Rectal smooth muscle tissue (tissue), 1 donor: ENCODE data around the gene HRG.
"Not testable (repeated sequence)": the region's sequence is repeated elsewhere in the genome, so short reads cannot be mapped to it uniquely, and the experiment has no call there.

Experiments used
- H3K27ac ChIP-seq: one replicate; pipeline ENCODE4 v1.7.0; 2013; ENCODE audit warnings: low read depth, low read length, inconsistent platforms
- H3K27me3 ChIP-seq: one replicate; pipeline ENCODE4 v1.7.0; 2013; ENCODE audit warnings: low read length; ENCODE audit not compliant: control insufficient read depth, insufficient read depth
- H3K36me3 ChIP-seq: one replicate; pipeline ENCODE4 v1.7.0; 2013; ENCODE audit warnings: low read length; ENCODE audit not compliant: control insufficient read depth, insufficient read depth
- H3K4me1 ChIP-seq: one replicate; pipeline ENCODE4 v1.7.0; 2013; ENCODE audit warnings: low read length; ENCODE audit not compliant: control insufficient read depth, insufficient read depth
- H3K4me3 ChIP-seq: one replicate; pipeline ENCODE4 v1.7.0; 2013; ENCODE audit warnings: low read length
- H3K9ac ChIP-seq: one replicate; pipeline ENCODE4 v1.7.0; 2013; ENCODE audit warnings: low read length

Gene HRG

DNA sequence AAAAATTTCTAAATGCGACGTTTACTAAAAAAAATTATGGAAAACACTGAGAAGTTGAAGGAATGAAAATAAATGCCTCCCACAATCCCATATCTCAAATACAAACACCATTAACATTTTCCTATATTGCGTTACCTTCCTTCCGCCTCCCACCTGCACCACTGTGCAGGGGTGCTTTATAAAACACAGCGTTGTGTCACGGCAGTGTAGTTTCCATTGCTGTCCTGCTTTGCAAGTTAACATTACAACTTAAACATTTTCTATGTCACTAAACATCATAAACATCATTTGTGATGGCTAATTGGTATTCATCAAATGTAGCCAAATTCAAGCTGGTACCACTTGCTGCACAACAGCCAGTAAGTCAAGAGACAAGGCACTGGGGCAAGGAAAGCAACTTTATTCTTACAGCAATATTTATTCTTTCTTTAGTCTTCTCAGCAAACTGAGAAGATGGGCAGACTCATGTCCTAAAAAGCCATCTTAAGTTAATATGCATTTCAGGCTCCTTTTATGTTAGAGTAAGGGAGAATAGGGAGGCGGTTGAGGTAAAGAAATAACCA, 37.9 kb upstream of the HRG start:
- no peaks in the 10 kb centered on the region for H3K36me3 ChIP-seq
- no peak overlapping the region for H3K9ac ChIP-seq
- H3K4me1 ChIP-seq, result no peaks in the 10 kb centered on the region
- no peaks in the 10 kb centered on the region for H3K27me3 ChIP-seq
- H3K4me3 ChIP-seq, result no peak overlapping the region
- H3K27ac ChIP-seq, result no peak overlapping the region

GRCh38 chr3:186628756-186629155, 37.1 kb upstream of the HRG start:
- Histone ChIP-seq H3K27me3 (no peaks in the 10 kb centered on the region), H3K9ac (no peak overlapping the region), H3K27ac (no peak overlapping the region), H3K4me1 (no peaks in the 10 kb centered on the region), H3K36me3 (no peaks in the 10 kb centered on the region), H3K4me3 (no peak overlapping the region)

DNA sequence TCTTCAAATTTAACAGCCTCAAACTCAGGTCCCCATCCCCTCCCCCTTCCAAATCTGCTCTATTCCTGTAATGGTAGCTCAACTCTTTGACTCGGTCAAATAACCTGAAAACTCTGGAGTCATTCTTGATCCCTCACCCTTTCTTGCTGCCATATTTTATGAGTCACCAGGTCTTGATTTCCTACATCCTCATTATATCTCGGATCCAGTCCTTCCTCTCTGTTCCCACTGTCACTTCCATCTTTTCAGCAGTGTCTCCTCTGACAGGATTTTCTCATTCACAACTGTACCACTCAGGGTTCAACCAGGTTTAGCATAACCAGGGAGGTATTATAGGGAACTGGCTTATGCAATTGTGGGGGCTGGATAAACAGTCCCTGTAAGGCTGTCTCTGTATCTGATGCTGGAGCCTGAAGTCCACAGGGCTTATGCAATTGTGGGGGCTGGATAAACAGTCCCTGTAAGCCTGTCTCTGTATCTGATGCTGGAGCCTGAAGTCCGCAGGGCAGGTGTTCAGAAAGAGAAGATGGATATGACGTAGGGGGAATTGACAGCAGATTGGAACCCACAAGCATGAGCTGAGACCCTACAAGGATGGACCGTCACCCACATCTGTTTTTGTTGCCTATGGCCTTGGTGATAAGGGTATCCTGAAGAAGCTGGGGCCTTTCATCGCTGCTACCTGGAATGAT, 34.7 kb upstream of the HRG start:
- Histone ChIP-seq H3K4me1 (no peaks in the 10 kb centered on the region), H3K9ac (no peak overlapping the region), H3K27me3 (no peaks in the 10 kb centered on the region), H3K36me3 (no peaks in the 10 kb centered on the region), H3K27ac (no peak overlapping the region), H3K4me3 (no peak overlapping the region)

GRCh38 chr3:186633481-186633880, 32.3 kb upstream of the HRG start:
- no peaks in the 10 kb centered on the region for H3K27me3 ChIP-seq
- H3K9ac ChIP-seq, result no peak overlapping the region
- H3K36me3 ChIP-seq, result no peaks in the 10 kb centered on the region
- H3K4me1 ChIP-seq, result no peaks in the 10 kb centered on the region
- no peak overlapping the region for H3K27ac ChIP-seq
- no peak overlapping the region for H3K4me3 ChIP-seq

- H3K4me3 ChIP-seq, H3K27me3 ChIP-seq, H3K27ac ChIP-seq, H3K36me3 ChIP-seq, H3K4me1 ChIP-seq, H3K9ac ChIP-seq: not testable (repeated sequence)
Observed at GRCh38 chr3:186634207-186634606, 31.6 kb upstream of the HRG start.

- Histone ChIP-seq H3K36me3 (no peaks in the 10 kb centered on the region), H3K27me3 (peaks cover 3% of the 10 kb centered on the region), H3K27ac (no peak overlapping the region), H3K4me1 (no peaks in the 10 kb centered on the region), H3K9ac (no peak overlapping the region), H3K4me3 (no peak overlapping the region)
Observed at GRCh38 chr3:186635532-186635931, 30.3 kb upstream of the HRG start.

- Histone ChIP-seq H3K27me3 (peaks cover 3% of the 10 kb centered on the region), H3K4me3 (no peak overlapping the region), H3K9ac (no peak overlapping the region), H3K27ac (no peak overlapping the region), H3K4me1 (no peaks in the 10 kb centered on the region), H3K36me3 (no peaks in the 10 kb centered on the region)
Observed at GRCh38 chr3:186636536-186636935, 29.3 kb upstream of the HRG start.

DNA sequence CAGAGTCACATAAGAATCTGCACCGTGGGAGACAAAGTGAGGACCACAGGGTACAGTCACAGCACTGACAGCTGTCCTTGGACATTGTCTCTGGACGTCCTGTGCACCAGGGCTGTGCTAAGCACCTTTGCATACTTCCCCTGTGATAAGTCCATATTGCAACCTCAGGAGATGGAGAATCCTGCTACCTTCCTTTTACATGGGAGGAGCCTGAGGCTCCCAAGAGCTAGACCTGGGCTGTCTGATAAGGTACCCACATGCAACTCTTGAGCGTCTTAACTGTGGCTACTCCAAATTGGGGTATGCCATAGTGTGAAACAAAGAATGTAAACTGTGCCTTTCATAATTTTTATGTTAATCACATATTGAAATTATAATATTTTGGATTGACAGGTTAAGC, 28.1 kb upstream of the HRG start:
- H3K27me3 ChIP-seq, result peaks cover 3% of the 10 kb centered on the region
- H3K4me1 ChIP-seq, result no peaks in the 10 kb centered on the region
- no peak overlapping the region for H3K9ac ChIP-seq
- H3K4me3 ChIP-seq, result no peak overlapping the region
- H3K36me3 ChIP-seq, result no peaks in the 10 kb centered on the region
- H3K27ac ChIP-seq, result no peak overlapping the region

DNA sequence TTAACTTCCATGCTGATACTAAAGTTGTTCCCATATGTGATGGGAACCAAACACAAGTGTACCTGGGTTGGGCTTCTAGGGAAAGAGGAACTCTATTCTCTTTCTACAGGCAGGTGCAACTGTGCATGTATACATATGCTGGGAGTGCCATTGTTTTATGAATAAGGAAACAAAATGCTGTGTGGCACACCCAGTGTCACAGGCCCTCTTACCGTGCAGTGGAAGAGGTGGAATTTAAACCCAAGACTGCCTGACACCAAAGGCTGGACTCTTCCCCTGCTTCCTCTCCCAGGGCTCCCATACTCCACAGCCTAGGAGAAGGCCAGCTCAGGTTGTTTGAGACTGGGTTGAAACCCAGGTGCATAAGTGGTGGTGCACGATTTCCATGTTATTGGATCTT, 27.6 kb upstream of the HRG start:
- Histone ChIP-seq H3K9ac (no peak overlapping the region), H3K36me3 (no peaks in the 10 kb centered on the region), H3K4me1 (no peaks in the 10 kb centered on the region), H3K27ac (no peak overlapping the region), H3K27me3 (peaks cover 3% of the 10 kb centered on the region), H3K4me3 (no peak overlapping the region)

DNA sequence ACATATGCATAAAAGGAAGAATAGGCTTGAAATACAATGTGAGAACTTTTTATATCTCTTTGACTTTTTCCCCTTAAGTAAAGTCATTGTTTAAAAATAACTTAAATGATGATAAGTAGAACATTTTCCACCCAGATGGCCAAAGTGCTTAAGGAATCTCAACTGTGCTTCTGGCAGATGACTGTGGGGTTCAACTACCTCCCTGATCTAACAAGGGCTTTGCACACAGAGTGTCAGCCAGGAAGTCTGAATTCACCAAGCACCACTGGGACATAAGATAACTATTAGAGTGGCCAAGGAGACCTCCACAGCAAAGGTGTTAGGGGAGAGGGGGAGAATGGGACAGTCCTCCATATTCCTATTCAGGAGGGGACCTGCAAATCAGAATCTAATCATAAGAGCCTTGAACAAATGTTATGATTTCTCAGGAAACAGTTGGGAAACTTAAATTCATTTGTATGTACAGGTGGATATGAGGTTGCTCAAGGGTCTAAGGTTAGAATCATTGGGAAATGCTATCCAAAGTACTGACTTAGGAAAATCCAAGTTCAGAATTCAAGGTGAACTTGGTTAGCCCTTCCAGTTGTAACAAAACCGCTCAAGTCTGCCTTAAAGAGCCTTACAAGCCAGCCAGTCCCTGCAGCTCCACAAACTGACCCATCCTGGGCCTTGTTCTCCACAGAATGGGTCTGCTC, 25.9 kb upstream of the HRG start, which contains the start of gene FETUB:
FETUB (plus strand) TSS at position 622 of the 695 bp plus-strand sequence; CDS start at position 684, 62 bp downstream.
- Histone ChIP-seq H3K4me1 (no peaks in the 10 kb centered on the region), H3K4me3 (no peak within 1 kb of the TSS), H3K27ac (no peak within 1 kb of the TSS), H3K9ac (no peak within 1 kb of the TSS), H3K27me3 (peaks cover 3% of the 10 kb centered on the region), H3K36me3 (no peaks in the 10 kb centered on the region)

GRCh38 chr3:186640473-186640818, 25.4 kb upstream of the HRG start:
- H3K27ac ChIP-seq, result no peak overlapping the region
- no peaks in the 10 kb centered on the region for H3K4me1 ChIP-seq
- peaks cover 3% of the 10 kb centered on the region for H3K27me3 ChIP-seq
- H3K36me3 ChIP-seq, result no peaks in the 10 kb centered on the region
- no peak overlapping the region for H3K9ac ChIP-seq
- no peak overlapping the region for H3K4me3 ChIP-seq

GRCh38 chr3:186640929-186641328, 24.9 kb upstream of the HRG start:
- Histone ChIP-seq H3K36me3 (no peaks in the 10 kb centered on the region), H3K27me3 (peaks cover 3% of the 10 kb centered on the region), H3K9ac (no peak overlapping the region), H3K4me1 (no peaks in the 10 kb centered on the region), H3K27ac (no peak overlapping the region), H3K4me3 (no peak overlapping the region)

GRCh38 chr3:186642014-186642413, 23.8 kb upstream of the HRG start:
- peaks cover 3% of the 10 kb centered on the region for H3K27me3 ChIP-seq
- no peak overlapping the region for H3K27ac ChIP-seq
- no peak overlapping the region for H3K9ac ChIP-seq
- no peaks in the 10 kb centered on the region for H3K36me3 ChIP-seq
- H3K4me3 ChIP-seq, result no peak overlapping the region
- no peaks in the 10 kb centered on the region for H3K4me1 ChIP-seq
